ENCODE data around the gene TRUB1. TPM values are rescaled to one million over a fixed set of nuclear protein-coding genes. Genes with fewer than 3 reads are reported as not detected.

TRUB1 gene
- total RNA-seq = 15.1 and 16.7 TPM in 2 replicates
- polyA plus RNA-seq = 3.3 and 4.6 TPM in 2 replicates
- 7.2 and 7.6 TPM in 2 replicates for polyA plus RNA-seq (2011; cell fraction: cytosol; rRNA removed)
- 6.5 and 8.6 TPM in 2 replicates for polyA plus RNA-seq (2011; cell fraction: nucleus; rRNA removed)
- polyA plus RNA-seq (2012) = 11.5 and 13.8 TPM in 2 replicates
- polyA minus RNA-seq = 4.9 and 8.1 TPM in 2 replicates
- 8.3 TPM for polyA minus RNA-seq (2011; cell fraction: cytosol; rRNA and poly(A)+ RNA removed)
- polyA minus RNA-seq (2011; cell fraction: nucleus; rRNA and poly(A)+ RNA removed) = 6.9 and 9.1 TPM in 2 replicates
- percentile 84 among the genes with signal in this experiment for Bru-seq, nascent RNA
- BruChase-seq, experiment 1, labeled RNA remaining after a 6-hour chase = percentile 74 among the genes with signal in this experiment
- BruChase-seq, experiment 2, labeled RNA remaining after a 2-hour chase = percentile 82 among the genes with signal in this experiment
- long read RNA-seq, transcript TRUB1-201 (8 exons, 3,408 nt) = major isoform, 33 of 48 reads
- long read RNA-seq, transcript TRUB1-202 (4 exons, 584 nt) = minor isoform, 5 of 48 reads
- long read RNA-seq, partial matches to known transcripts = 3 of 48 reads
- long read RNA-seq, other reads (novel, unspliced or antisense) = 7 of 48 reads

DNA sequence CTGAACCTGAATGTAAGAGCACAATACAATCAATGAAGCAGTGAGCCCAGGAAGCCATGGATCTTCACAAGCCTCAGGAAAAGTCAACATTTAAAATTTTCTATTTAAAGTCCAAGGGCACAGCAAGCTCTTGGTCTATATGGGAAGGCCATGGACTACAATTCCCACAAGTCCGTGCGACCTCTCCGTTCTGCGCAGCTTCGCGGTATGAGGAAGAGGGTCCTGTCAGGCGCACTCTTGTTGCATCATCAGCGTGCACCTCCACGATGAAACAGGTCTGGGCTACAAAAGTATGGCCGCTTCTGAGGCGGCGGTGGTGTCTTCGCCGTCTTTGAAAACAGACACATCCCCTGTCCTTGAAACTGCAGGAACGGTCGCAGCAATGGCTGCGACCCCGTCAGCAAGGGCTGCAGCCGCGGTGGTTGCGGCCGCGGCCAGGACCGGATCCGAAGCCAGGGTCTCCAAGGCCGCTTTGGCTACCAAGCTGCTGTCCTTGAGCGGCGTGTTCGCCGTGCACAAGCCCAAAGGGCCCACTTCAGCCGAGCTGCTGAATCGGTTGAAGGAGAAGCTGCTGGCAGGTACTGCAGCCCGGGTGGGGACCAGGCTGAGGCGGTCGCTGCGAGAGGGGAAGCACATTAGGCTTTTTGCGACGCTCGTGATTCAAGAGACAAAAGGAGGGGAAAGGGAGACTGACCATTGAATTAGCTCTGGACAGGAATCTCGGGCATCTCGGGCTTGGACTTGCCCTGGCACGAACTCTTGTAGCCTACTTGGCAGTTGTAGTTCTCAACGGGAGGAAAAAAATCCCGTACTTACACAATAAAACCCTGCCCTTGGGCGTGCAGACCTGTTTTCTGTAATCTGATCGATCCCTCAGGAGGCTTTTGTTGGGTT, at the start of gene TRUB1:
TSS of gene TRUB1 (plus strand) at position 234 of the 894 bp plus-strand sequence. CDS start at position 293, 59 bp downstream.
- FAIRE-seq (peak; percentile 91), DNase-seq (ENCODE audit: low read depth, low spot score) (peak; percentile 95)
- Histone ChIP-seq H3K4me3 (replicated peaks in 1 of 3; ENCODE audit: insufficient read depth in 1 of 3, low read depth in 1 of 3, low read length in 3 of 3) (peak within 1 kb of the TSS; percentile 73 to 90 (median 75)), H3K27ac (ENCODE audit: insufficient read depth, low read depth, low read length) (peak within 1 kb of the TSS; percentile 75), H3K9me3 (replicated peaks; ENCODE audit: control insufficient read depth, insufficient read depth, low read length) (no peaks in the 10 kb centered on the region), H3K4me2 (ENCODE audit: insufficient read depth, low read length) (peak within 1 kb of the TSS; percentile 91), H3K9me1 (replicated peaks; ENCODE audit: control insufficient read depth, extremely low read depth, insufficient read depth, low read length) (peaks cover 2% of the 10 kb centered on the region), H3K79me2 (ENCODE audit: control insufficient read depth, insufficient read depth, low read length) (peaks cover 26% of the 10 kb centered on the region), H3K27me3 (ENCODE audit: control insufficient read depth in 2 of 2, insufficient read depth in 2 of 2, low read length in 2 of 2) (peaks cover 0 to 3% of the 10 kb centered on the region in 2 experiments), H3K36me3 (ENCODE audit: control insufficient read depth in 2 of 2, extremely low read depth in 1 of 2, insufficient read depth in 2 of 2, low read length in 2 of 2) (peaks cover 2 to 5% of the 10 kb centered on the region in 2 experiments), H2AFZ (ENCODE audit: low read depth, low read length) (peak within 1 kb of the TSS; percentile 97), H3K9ac (replicated peaks; ENCODE audit: extremely low read depth, insufficient read depth, low read length) (peak within 1 kb of the TSS; percentile 88), H4K20me1 (replicated peaks; ENCODE audit: control insufficient read depth, extremely low read depth, insufficient read depth, low read length) (no peaks in the 10 kb centered on the region), H3K4me1 (ENCODE audit: control insufficient read depth, extremely low read depth, insufficient read depth, low read length) (peaks cover 12% of the 10 kb centered on the region)
- TF ChIP-seq JUN (IDR thresholded peaks at IDR 0.05; ENCODE audit: borderline replicate concordance, insufficient read depth, insufficient read length, low read depth) (no peak), GATA2 (IDR thresholded peaks at IDR 0.05; ENCODE audit: insufficient read depth, insufficient read length, low read depth, low read length) (no peak), POLR2AphosphoS5 (IDR thresholded peaks at IDR 0.05; ENCODE audit: insufficient read depth, low read depth, low read length) (peak; percentile 79), POLR2A (IDR thresholded peaks at IDR 0.05; ENCODE audit: low read depth, low read length) (peak; percentile 71), MYC (IDR thresholded peaks at IDR 0.05; ENCODE audit: low read depth, low read length) (peak; percentile 23)
- TF ChIP-seq, protein P1, sequence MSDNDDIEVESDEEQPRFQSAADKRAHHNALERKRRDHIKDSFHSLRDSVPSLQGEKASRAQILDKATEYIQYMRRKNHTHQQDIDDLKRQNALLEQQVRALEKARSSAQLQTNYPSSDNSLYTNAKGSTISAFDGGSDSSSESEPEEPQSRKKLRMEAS (IDR thresholded peaks at IDR 0.05; ENCODE audit: insufficient read depth, insufficient read length) = peak; percentile 21
- BruUV-seq (replicated peaks) = TSS peak; percentile 64
- dilution Hi-C loops (cut with MboI; ENCODE audit: extremely low pct_ligation_motif_present, low sequenced_read_pairs) (no loop called here), intact Hi-C loops (cut with micrococcal nuclease) (loop anchor here (1.0 kb wide), 3 partner anchors 12 to 69 kb away; no protein-coding TSS in a partner anchor)
- CTCF ChIA-PET = interaction anchor here (0.7 to 2.0 kb wide), 4 partner anchors 12 to 192 kb away, joined by 4 to 11 read pairs (median 8); no protein-coding TSS in a partner anchor
- POLR2A ChIA-PET = no interaction called here
